Stimulated activated effector memory CD8-positive, alpha-beta T cell treated with anti-CD3 and anti-CD28 coated beads, Interleukin-12 subunit alpha, Interleukin-12 subunit beta, amount 100 ng/mL, for 72 hours (primary cell): ENCODE results near the gene GDF3.
"Not testable (repeated sequence)": the region's sequence is repeated elsewhere in the genome, so short reads cannot be mapped to it uniquely, and the experiment has no call there.

Experiments used
- ATAC-seq: fragments of 150-1000 bp; cut with Tn5 transposase; 2 replicates; pipeline ENCODE4 v1.10.0; 2021
- DNase-seq, 2 donors: peaks; one replicate each; pipeline ENCODE4 v3.0.0; 2021 to 2022; ENCODE audit warnings: low spot score in 2 of 2
- H3K27ac Mint-ChIP-seq: one replicate; pipeline ENCODE4 v1.8.0; 2022; ENCODE audit warnings: mild to moderate bottlenecking, mixed read lengths
- H3K36me3 Mint-ChIP-seq: one replicate; pipeline ENCODE4 v1.8.0; 2022; ENCODE audit warnings: mild to moderate bottlenecking, mixed read lengths
- H3K4me1 Mint-ChIP-seq: one replicate; pipeline ENCODE4 v1.8.0; 2022; ENCODE audit warnings: mixed read lengths
- H3K4me3 Mint-ChIP-seq: one replicate; pipeline ENCODE4 v1.8.0; 2022; ENCODE audit warnings: mild to moderate bottlenecking, mixed read lengths
- H3K9me3 Mint-ChIP-seq: one replicate; pipeline ENCODE4 v1.8.0; 2022; ENCODE audit warnings: mixed read lengths

Gene GDF3

DNA sequence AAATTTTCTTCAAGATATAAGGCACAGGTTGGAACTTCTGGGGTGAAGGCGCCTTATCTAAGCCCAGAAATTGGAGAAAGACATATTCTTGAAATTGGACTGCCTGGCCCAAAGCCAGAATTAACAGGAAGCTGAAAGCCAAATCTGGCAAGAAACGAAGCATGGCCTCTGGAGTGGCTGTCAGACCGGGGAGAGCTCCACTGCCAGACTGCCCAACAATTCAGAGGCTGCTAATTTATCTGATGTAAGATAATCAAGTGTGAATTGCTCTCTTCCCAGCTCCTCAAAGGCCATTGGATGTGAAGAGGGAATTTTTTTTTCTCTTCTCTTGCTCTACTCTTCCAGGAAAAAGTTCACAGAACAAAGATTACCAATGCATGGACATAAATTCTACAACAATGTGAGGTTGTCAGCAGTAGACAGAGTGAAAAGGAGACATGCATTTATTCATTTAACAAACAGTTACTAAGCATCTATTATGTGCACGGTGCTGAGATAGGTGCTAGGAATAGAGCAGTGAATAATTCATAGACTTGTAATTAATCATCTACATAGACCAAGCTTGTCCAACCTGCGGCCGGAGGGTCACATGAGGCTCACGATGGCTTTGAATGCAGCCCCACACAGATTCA, at the start of gene GDF3:
TSS of gene GDF3 (minus strand) at position 210 of the 632 bp plus-strand sequence. CDS start at position 163, 47 bp downstream.
- H3K36me3 Mint-ChIP-seq = no peaks in the 10 kb centered on the region
- H3K9me3 Mint-ChIP-seq = no peaks in the 10 kb centered on the region
- no peak within 1 kb of the TSS for H3K27ac Mint-ChIP-seq
- DNase-seq (no peak), ATAC-seq (no peak)
- no peak within 1 kb of the TSS for H3K4me3 Mint-ChIP-seq
- peaks cover 6% of the 10 kb centered on the region for H3K4me1 Mint-ChIP-seq

DNA sequence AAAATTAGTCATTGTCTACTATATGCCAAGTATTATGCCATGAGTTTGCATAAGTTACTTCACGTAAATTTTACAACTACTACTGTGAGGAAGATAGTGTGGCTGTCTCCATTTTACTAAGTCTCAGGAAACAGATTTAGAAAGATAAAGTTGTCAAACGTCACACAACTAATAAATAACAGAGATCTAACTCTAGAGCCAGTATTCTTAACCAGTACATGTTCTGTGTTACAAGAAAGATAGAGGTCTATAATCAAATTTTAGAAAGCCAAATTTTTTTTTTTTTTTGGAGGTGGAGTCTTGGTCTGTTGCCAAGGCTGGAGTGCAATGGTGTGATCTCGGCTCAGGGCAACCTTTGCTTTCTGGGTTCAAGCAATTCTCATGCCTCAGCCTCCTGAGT, 37.4 kb upstream of the GDF3 start:
- H3K4me1 Mint-ChIP-seq = no peaks in the 10 kb centered on the region
- H3K4me3 Mint-ChIP-seq = no peak overlapping the region
- DNase-seq = no peak
- H3K27ac Mint-ChIP-seq = no peak overlapping the region
- no peaks in the 10 kb centered on the region for H3K9me3 Mint-ChIP-seq
- H3K36me3 Mint-ChIP-seq = no peaks in the 10 kb centered on the region
- no peak for ATAC-seq

DNA sequence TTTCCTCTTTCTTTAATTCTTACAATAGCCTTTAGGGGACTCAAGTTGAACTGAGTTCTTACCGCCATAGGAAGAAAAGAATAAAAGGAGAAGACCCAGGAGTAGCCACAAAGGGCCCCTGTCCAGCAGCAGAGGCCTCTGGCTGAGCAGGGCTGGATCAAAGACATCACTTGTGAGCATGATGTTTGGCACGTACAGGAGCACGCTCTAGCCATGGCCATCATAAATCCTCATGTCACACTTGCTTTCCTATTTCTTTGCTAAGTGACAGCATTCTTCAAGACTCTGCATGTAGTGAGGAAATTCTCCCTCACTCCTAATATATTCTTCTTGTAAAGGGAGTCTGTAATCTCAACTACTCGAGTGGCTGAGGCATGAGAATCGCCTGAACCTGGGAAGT, 35.9 kb upstream of the GDF3 start:
- Mint-ChIP-seq H3K36me3 (no peaks in the 10 kb centered on the region), H3K9me3 (no peaks in the 10 kb centered on the region), H3K4me1 (no peaks in the 10 kb centered on the region), H3K27ac (no peak overlapping the region), H3K4me3 (no peak overlapping the region)
- no peak for ATAC-seq
- DNase-seq = no peak

DNA sequence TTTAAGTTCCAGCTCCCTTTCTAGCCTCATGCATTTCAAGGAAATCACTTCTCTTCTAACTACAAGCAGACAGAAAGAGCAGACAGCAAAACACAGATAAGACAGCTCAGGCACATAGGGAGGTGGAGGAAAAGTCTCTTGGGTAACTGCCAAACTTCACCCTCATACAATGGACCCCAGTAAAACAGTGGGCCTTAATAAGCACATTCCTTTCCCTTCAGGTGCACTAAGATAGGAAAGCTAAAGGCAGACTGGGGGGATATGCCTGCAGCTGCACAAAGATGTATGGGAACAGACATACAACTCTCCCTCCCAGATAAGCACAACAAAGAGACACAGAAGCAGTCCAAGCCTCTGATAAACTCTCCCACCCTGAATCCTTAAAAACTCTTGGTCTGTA, 35.4 kb upstream of the GDF3 start:
- H3K4me1 Mint-ChIP-seq, DNase-seq, H3K27ac Mint-ChIP-seq, H3K9me3 Mint-ChIP-seq, ATAC-seq, H3K36me3 Mint-ChIP-seq, H3K4me3 Mint-ChIP-seq: not testable (repeated sequence)

DNA sequence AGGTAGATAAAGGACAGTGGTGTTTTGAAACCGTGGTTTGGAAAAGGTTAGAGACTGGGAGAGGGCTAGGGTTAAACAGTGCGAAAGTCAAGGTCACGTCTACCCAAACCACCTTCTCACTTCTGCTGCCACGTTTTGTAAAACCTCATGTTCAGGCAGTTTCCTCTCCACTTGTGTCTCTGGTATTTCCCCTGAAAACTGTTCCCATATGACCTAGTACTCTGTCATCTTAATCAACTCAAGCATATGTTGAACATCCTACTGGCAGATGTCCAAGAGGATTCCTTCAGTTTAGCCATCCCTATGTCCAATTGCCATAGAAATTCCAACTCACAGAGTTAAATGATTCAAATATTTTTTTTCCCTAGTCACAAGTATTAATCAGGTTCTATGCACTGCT, 34.2 kb upstream of the GDF3 start:
- DNase-seq = no peak
- no peak for ATAC-seq
- Mint-ChIP-seq H3K27ac (no peak overlapping the region), H3K4me3 (no peak overlapping the region), H3K36me3 (no peaks in the 10 kb centered on the region), H3K4me1 (no peaks in the 10 kb centered on the region), H3K9me3 (no peaks in the 10 kb centered on the region)

DNA sequence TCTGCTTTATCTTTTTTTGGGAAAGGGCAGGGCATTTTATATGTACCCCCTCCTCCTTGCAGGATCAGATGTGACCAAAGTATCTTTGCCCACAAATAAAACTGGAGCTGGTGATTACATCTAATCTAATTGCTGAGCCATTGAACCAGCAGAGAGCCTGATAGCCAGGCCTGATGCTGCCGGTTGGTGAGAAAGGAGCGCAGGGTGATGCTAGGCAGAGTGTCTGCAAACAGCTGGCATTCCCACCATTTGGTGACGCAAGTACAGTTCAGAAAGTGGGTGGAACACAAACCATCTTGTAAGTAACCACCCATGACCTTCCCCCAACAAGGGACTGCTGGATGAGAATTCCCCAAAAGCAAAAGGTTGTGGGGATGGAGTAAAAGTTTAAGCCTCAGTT, 28.4 kb upstream of the GDF3 start:
- H3K9me3 Mint-ChIP-seq = no peaks in the 10 kb centered on the region
- no peak overlapping the region for H3K27ac Mint-ChIP-seq
- DNase-seq (no peak), ATAC-seq (no peak)
- H3K4me3 Mint-ChIP-seq = no peak overlapping the region
- no peaks in the 10 kb centered on the region for H3K36me3 Mint-ChIP-seq
- no peaks in the 10 kb centered on the region for H3K4me1 Mint-ChIP-seq

DNA sequence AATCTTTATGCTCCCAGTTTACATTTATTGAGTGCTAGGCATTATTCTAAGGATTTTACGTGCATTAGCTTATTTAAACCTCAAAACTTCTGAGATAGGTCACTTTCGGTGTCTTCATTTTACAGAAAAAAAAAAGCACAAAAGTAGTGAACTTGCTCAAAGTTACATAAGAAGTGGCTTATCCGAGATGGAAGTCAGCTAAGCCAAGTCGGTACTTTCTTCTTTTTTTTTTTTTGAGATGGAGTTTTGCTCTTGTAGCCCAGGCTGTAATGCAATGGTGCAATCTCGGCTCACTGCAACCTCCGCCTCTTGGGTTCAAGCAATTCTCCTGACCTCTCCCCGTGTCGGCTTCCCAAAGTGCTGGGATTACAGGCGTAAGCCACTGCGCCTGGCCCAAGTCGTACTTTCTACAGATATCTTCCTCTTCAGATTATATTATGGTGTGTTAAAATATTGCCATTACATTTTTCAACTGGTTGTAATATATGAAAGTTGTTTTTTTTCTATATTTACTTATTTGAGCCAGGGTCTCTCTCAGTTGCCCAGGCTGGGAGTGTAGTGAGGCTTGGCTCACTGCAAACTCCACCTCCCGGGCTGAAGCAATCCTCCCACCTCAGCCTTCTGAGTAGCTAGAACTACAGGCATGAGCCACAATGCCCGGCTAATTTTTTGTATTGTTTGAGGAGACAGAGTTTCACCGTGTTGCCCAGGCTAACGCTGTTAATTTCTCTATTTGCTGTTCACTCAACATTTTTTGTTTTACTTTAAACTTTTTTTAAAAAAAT, 24.6 kb upstream of the GDF3 start:
- Mint-ChIP-seq H3K4me3 (no peak overlapping the region), H3K9me3 (no peaks in the 10 kb centered on the region), H3K27ac (no peak overlapping the region), H3K36me3 (no peaks in the 10 kb centered on the region), H3K4me1 (no peaks in the 10 kb centered on the region)
- ATAC-seq = no peak
- no peak for DNase-seq

DNA sequence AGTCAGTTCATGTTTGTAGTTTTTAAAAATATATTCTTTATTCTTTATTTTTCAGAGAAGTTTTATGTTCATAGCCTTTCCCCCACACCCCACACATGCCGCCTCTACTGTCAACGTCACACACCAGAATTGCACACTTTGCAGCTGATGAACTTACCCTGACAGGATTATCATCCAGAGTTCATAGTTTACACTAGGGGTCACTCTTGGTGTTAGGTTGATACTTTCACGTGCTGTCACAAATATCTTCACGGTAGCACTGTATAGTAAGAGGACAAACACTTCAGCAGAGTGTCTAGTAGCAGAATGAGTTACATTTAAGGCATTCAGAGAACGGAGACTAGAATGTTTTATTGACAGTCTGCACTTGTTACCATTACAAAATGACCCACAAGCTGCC, 20.8 kb upstream of the GDF3 start:
- no peaks in the 10 kb centered on the region for H3K4me1 Mint-ChIP-seq
- H3K9me3 Mint-ChIP-seq = no peaks in the 10 kb centered on the region
- no peak for ATAC-seq
- no peak overlapping the region for H3K4me3 Mint-ChIP-seq
- no peaks in the 10 kb centered on the region for H3K36me3 Mint-ChIP-seq
- DNase-seq = no peak
- H3K27ac Mint-ChIP-seq = no peak overlapping the region

DNA sequence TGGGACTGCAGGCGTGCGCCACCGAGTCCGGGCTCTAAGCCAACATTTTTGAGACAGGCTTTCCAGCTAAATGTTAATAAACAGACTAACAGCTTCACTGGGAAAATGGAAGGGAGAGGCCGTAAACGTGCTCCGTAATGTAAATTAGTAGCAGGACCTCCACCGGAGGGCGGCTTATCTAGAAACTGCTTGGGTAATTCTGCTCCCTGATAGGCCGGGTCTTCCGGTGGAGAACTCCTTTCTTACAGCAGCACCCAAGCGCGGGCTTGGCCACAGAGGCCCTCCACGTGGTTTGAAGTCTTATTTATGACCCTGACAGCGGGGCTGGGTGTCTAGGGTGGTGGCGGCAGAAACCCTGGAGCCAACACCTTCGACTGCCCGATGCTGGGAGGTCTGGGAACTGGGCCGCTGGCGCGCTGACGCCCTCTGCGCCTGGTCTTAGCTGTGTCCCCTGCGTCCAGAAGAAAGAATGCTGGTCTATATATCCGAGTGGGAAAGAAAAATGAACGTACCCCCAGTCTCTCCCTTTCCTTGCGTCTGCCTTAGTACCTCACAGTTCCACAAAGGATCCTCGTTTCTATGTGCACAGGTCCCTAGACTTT, 17.4 kb upstream of the GDF3 start:
- no peak for DNase-seq
- ATAC-seq = no peak
- Mint-ChIP-seq H3K4me3 (no peak overlapping the region), H3K27ac (no peak overlapping the region), H3K9me3 (no peaks in the 10 kb centered on the region), H3K36me3 (no peaks in the 10 kb centered on the region), H3K4me1 (no peaks in the 10 kb centered on the region)

DNA sequence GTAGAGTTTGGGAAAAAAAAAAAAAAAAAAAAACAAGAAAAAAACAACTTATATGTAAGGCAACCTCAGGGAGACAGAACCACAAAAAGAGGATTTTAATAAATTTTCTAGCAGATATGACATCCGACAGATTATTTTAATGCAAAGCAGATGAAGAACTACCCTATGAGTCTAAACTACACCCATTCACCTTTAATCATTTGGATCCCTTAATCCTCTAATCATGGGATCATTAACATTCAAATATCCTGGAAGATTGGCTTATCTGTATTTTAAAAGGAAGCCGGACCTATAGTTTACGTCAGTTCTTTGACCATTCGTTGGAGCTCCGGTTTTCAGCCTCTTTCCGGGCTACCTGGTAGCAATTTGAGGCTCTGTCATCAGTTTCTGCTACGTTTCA, 15.6 kb upstream of the GDF3 start, which contains the start of gene DPPA3:
TSS of gene DPPA3 (plus strand) at position 301 of the 400 bp plus-strand sequence. CDS start 138 bp downstream, outside the sequence.
- Mint-ChIP-seq H3K4me3 (no peak within 1 kb of the TSS), H3K27ac (no peak within 1 kb of the TSS), H3K9me3 (no peaks in the 10 kb centered on the region), H3K4me1 (no peaks in the 10 kb centered on the region), H3K36me3 (no peaks in the 10 kb centered on the region)
- ATAC-seq (no peak), DNase-seq (no peak)

DNA sequence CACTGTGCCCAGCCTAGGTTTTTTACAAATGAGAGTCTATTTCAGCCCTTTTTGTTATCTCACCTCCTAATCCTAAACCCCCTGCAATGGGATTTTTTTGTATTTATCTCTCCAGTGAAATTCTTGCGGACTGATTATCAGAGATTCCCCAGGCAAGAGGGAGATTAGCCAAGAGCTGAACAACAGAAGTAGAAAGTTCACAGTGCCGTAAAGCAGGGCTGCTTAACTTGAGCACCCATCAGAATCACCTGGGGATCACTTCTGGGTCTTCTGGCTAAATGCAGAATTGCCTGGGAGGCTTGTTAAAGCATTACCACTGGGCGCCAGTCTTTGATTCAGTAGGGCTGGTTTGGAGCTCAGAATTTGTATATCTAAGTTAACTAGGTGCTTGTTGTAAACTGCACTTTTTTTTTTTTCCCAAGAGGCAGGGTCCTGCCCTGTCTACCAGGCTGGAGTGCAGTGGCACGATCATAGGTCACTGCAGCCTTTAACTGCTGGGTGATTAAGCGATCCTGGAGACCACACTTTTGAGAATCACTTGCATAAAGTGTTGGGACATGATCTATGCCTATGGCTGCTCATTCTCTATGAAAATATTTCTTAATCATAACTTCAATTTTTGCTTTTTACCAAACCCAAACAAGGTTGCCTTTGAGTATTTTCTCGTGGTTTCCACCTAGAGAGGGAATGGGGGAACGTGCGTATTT, 14.5 kb upstream of the GDF3 start:
- no peak for DNase-seq
- no peak for ATAC-seq
- H3K4me1 Mint-ChIP-seq = no peaks in the 10 kb centered on the region

DNA sequence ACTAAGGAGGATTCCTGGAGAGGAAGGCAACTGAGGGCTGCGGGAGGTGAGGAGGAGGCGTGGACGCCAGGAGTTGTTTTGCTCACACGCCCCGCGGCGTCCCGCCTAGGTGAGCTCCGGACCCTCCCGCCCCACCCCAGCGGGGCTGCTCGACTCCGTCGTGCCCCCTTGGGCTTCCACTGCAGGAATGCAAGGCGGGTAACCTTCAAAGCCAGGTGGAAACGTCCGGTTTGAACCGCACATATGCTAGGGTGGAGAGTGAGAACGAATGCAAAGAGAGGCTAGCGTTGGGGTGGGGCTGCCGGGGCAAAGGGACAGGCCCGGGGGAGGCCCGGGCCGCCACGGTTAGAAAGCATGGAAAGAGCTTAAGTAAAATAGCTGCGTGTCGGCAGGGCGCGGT, 10.3 kb upstream of the GDF3 start:
- no peak for ATAC-seq

More for the DNA sequence above, 14.5 kb upstream of the GDF3 start:
- Mint-ChIP-seq H3K27ac (no peak overlapping the region), H3K9me3 (no peaks in the 10 kb centered on the region), H3K4me3 (no peak overlapping the region), H3K36me3 (no peaks in the 10 kb centered on the region)

DNA sequence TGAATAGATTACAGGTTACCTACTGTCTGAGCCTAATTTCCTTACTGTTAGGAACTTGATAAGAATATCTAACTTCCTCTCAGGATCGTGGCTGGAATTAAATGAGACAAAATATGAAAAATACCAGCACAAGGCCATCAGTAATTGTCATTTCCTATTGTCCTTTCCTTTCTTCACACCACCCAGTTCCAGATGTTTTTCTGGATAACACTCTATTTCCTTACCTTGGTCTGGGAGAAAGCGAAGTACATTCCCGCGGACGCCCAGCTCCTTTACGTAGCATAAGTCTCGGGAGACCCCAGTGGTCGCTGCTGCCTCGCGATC, 376 bp downstream of the GDF3 start:
- H3K4me3 Mint-ChIP-seq = no peak overlapping the region
- no peaks in the 10 kb centered on the region for H3K36me3 Mint-ChIP-seq
- ATAC-seq = no peak
- no peak overlapping the region for H3K27ac Mint-ChIP-seq
- H3K4me1 Mint-ChIP-seq = peaks cover 6% of the 10 kb centered on the region
- H3K9me3 Mint-ChIP-seq = no peaks in the 10 kb centered on the region
- DNase-seq = no peak

More for the DNA sequence above, 10.3 kb upstream of the GDF3 start:
- Mint-ChIP-seq H3K9me3 (no peaks in the 10 kb centered on the region), H3K4me1 (no peaks in the 10 kb centered on the region), H3K36me3 (no peaks in the 10 kb centered on the region), H3K27ac (no peak overlapping the region), H3K4me3 (no peak overlapping the region)
- no peak for DNase-seq

DNA sequence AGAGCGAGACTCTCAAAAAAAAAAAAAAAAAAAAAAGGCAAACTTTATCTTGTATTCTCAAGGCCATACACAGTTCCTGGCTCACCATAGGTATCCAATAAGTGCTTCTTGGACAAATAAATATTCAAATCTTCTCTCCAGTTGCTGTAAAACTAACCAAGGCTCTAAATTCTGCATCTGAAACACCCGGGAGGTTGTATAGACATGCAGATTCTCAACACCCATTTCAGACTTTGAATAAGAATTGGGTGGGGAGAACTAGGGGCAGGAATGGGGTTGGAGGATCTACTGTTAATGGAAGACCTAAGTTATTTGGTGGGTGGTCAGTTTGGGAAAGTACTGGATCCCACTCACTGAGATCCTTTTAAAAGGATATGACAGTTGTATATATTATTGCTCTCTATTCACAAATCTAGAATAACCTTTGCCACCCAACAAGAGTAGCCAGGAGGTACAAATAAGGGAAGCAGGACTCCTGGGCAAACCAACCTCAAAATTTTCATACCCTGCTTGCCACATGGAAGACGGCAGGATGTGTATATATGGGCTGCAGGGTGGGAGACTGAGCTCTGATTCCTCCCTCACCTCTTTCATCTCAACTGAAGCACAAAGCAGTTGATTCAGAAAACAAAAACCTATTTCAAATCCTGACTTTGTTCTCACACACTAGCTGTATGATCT, 879 bp downstream of the GDF3 start:
- Mint-ChIP-seq H3K4me3 (no peak overlapping the region), H3K4me1 (peaks cover 6% of the 10 kb centered on the region), H3K36me3 (no peaks in the 10 kb centered on the region), H3K27ac (no peak overlapping the region), H3K9me3 (no peaks in the 10 kb centered on the region)
- ATAC-seq = no peak
- DNase-seq = no peak

DNA sequence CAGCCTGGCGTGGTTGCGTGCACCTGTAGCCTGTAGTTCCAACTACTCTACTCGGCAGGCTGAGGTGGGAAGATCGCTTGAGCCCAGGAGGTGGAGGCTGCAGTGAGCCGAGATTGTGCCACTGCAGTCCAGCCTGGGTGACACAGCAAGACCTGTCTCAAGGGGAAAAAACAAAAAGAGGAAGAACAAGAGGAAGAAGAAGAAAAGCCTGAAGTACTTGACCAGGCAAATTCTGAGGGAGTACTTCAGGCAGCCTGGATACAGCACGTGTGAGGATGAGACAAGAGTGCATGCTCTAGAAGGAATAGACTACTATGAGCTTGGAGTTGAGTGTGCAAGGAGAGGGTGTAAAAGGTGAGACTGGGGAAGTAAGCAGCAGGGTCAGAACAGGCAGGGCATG, 1.8 kb downstream of the GDF3 start:
- H3K27ac Mint-ChIP-seq = no peak overlapping the region
- no peaks in the 10 kb centered on the region for H3K9me3 Mint-ChIP-seq
- no peak overlapping the region for H3K4me3 Mint-ChIP-seq
- DNase-seq (no peak), ATAC-seq (no peak)
- peaks cover 6% of the 10 kb centered on the region for H3K4me1 Mint-ChIP-seq
- H3K36me3 Mint-ChIP-seq = no peaks in the 10 kb centered on the region
